Jurkat, Clone E6-1 (cell line): ENCODE data around the gene COL8A1.
"Not testable (repeated sequence)": the region's sequence is repeated elsewhere in the genome, so short reads cannot be mapped to it uniquely, and the experiment has no call there.

ENCODE experiments used
- DNase-seq: peaks from one replicate; pipeline ENCODE4 v3.0.0-alpha.2; 2011; ENCODE audit warnings: low read depth, low spot score
- H3K4me3 ChIP-seq: 2 replicates; pipeline ENCODE4 v1.5.1; 2011; ENCODE audit warnings: mild to moderate bottlenecking, low read length, control low read depth, moderate library complexity

COL8A1 gene

GRCh38 chr3:99740371-99740770 is 102.0 kb downstream of the COL8A1 start:
- not testable (repeated sequence) for H3K4me3 ChIP-seq, DNase-seq

GRCh38 chr3:99741588-99741987 is 103.2 kb downstream of the COL8A1 start:
- no peak for DNase-seq
- H3K4me3 ChIP-seq, result no peak overlapping the region

- no peak overlapping the region for H3K4me3 ChIP-seq
- DNase-seq, result no peak
These were observed 109.5 kb downstream of the COL8A1 start for GRCh38 chr3:99747915-99748314.

GRCh38 chr3:99751649-99752048 is 113.3 kb downstream of the COL8A1 start:
- H3K4me3 ChIP-seq, result no peak overlapping the region
- DNase-seq, result no peak

GRCh38 chr3:99753268-99753975 is 115.0 kb downstream of the COL8A1 start:
- H3K4me3 ChIP-seq, result no peak overlapping the region
- DNase-seq, result peak; percentile 44

- no peak overlapping the region for H3K4me3 ChIP-seq
- no peak for DNase-seq
These were observed 117.4 kb downstream of the COL8A1 start for GRCh38 chr3:99755831-99756230.

- no peak overlapping the region for H3K4me3 ChIP-seq
- DNase-seq, result no peak
These were observed 119.6 kb downstream of the COL8A1 start for GRCh38 chr3:99757966-99758365.

- no peak overlapping the region for H3K4me3 ChIP-seq
- DNase-seq, result no peak
These were observed 120.2 kb downstream of the COL8A1 start for GRCh38 chr3:99758502-99759177.

- no peak for DNase-seq
- H3K4me3 ChIP-seq, result no peak overlapping the region
These were observed 121.6 kb downstream of the COL8A1 start for GRCh38 chr3:99760031-99760430.

- H3K4me3 ChIP-seq, result no peak overlapping the region
- DNase-seq, result no peak
These were observed 122.2 kb downstream of the COL8A1 start for GRCh38 chr3:99760629-99761028.

- no peak overlapping the region for H3K4me3 ChIP-seq
- DNase-seq, result no peak
These were observed 123.2 kb downstream of the COL8A1 start for GRCh38 chr3:99761415-99762165.

- DNase-seq, result no peak
- no peak overlapping the region for H3K4me3 ChIP-seq
These were observed 124.5 kb downstream of the COL8A1 start for GRCh38 chr3:99762901-99763300.

- DNase-seq, result no peak
- H3K4me3 ChIP-seq, result no peak overlapping the region
These were observed 126.0 kb downstream of the COL8A1 start for GRCh38 chr3:99764377-99764776.

GRCh38 chr3:99765042-99765942 is 126.9 kb downstream of the COL8A1 start:
- no peak for DNase-seq
- H3K4me3 ChIP-seq, result no peak overlapping the region

GRCh38 chr3:99767291-99767690 is 128.9 kb downstream of the COL8A1 start:
- DNase-seq, result no peak
- H3K4me3 ChIP-seq, result no peak overlapping the region

- no peak overlapping the region for H3K4me3 ChIP-seq
- DNase-seq, result no peak
These were observed 129.7 kb downstream of the COL8A1 start for GRCh38 chr3:99768126-99768525.

- H3K4me3 ChIP-seq, result no peak overlapping the region
- DNase-seq, result no peak
These were observed 130.6 kb downstream of the COL8A1 start for GRCh38 chr3:99768808-99769501.

GRCh38 chr3:99772171-99772570 is 133.8 kb downstream of the COL8A1 start:
- no peak overlapping the region for H3K4me3 ChIP-seq
- no peak for DNase-seq

GRCh38 chr3:99772671-99773070 is 134.3 kb downstream of the COL8A1 start:
- H3K4me3 ChIP-seq, result no peak overlapping the region
- DNase-seq, result no peak
